ENCODE results near the gene FANCC. TPM values are rescaled to one million over a fixed set of nuclear protein-coding genes. Genes with fewer than 3 reads are reported as not detected.

Gene FANCC
- total RNA-seq, 1 experiment from 2014 or later: 19.4 TPM

- intact Hi-C loops (cut with micrococcal nuclease): loop anchor here (10.0 kb wide), 1 partner anchor 584 kb away; the partner anchor contains the start of gene PCAT7
- CTCF ChIA-PET: interaction anchor here (1.1 kb wide), 1 partner anchor 11 kb away, joined by 3 read pairs; no protein-coding TSS in a partner anchor
- Histone ChIP-seq H3K9me2 (ENCODE audit: insufficient read depth) (no peaks in the 10 kb centered on the region), H3K27me3 (ENCODE audit: insufficient read depth, low read length) (no peaks in the 10 kb centered on the region), H3K9me3 (ENCODE audit: control insufficient read depth in 1 of 2, insufficient read depth in 1 of 2, low read depth in 1 of 2, low read length in 2 of 2) (no peaks in the 10 kb centered on the region), H2AFZ (ENCODE audit: low read depth, low read length, poor library complexity, severe bottlenecking) (no peak overlapping the region), H3K4me2 (ENCODE audit: low read length) (no peak overlapping the region), H3K4me3 (replicated peaks in 1 of 2; ENCODE audit: low read depth in 1 of 2, low read length in 2 of 2) (no peak overlapping the region), H3K9ac (ENCODE audit: low read length) (no peak overlapping the region), H3K36me3 (ENCODE audit: control insufficient read depth in 1 of 2, insufficient read depth in 2 of 2, low read length in 2 of 2) (no peaks in the 10 kb centered on the region), H3K27ac (ENCODE audit: low read depth, low read length) (no peak overlapping the region), H3K79me2 (ENCODE audit: insufficient read depth, low read length) (no peaks in the 10 kb centered on the region), H3K4me1 (ENCODE audit: control insufficient read depth in 1 of 2, insufficient read depth in 2 of 2, low read length in 2 of 2) (no peaks in the 10 kb centered on the region), H4K20me1 (ENCODE audit: insufficient read depth) (no peaks in the 10 kb centered on the region)
- no peak for TF ChIP-seq ZBTB33 (IDR thresholded peaks at IDR 0.05; ENCODE audit: extremely low read depth, insufficient replicate concordance, low read length)
- TF ChIP-seq CBX3 (IDR thresholded peaks at IDR 0.05; ENCODE audit: low read depth): no peak
- no peak for TF ChIP-seq ZNF274 (IDR thresholded peaks at IDR 0.05; ENCODE audit: low read depth, low read length)
- no peak for TF ChIP-seq EZH2 (IDR thresholded peaks at IDR 0.05)
- no peak for TF ChIP-seq JUND (IDR thresholded peaks at IDR 0.05)
- no peak for TF ChIP-seq CTCF (IDR thresholded peaks at IDR 0.05 in 2 of 3, conservative IDR thresholded peaks at IDR 0.05 in 1 of 3; ENCODE audit: borderline replicate concordance in 1 of 3, insufficient read depth in 1 of 3, low read depth in 2 of 3, low read length in 2 of 3)
- TF ChIP-seq SIN3A (IDR thresholded peaks at IDR 0.05; ENCODE audit: low read depth): no peak
- no peak for TF ChIP-seq POLR2A (IDR thresholded peaks at IDR 0.05; ENCODE audit: borderline replicate concordance, extremely low read depth, insufficient read depth, insufficient read length)
- POLR2A ChIA-PET: no interaction called here
- RAD21 ChIA-PET (ENCODE audit: low non-redundant PET in 1 of 2, low total read pairs in 2 of 2, uncharacterized antibody in 2 of 2, unreplicated experiment in 2 of 2): no interaction called here
- DNase-seq (ENCODE audit: low read depth, low spot score) (no peak), ATAC-seq (no peak)
- BruUV-seq (replicated peaks): no TSS peak
Observed at GRCh38 chr9:95139126-95139525, 178.4 kb downstream of the FANCC start.
